WTC11 (cell line): ENCODE data around the gene CLN3. TPM values are rescaled to one million over a fixed set of nuclear protein-coding genes. Genes with fewer than 3 reads are reported as not detected.

Experiments
- ATAC-seq: fragments of 200-7000 bp; cut with Tn5 transposase; 2 replicates; pipeline ENCODE4 v1.10.0; 2021; ENCODE audit warnings: mild to moderate bottlenecking, moderate library complexity
- CTCF ChIA-PET: fragments of 300-600 bp; sonication (Branson Sonifier 250); formaldehyde crosslinking; loops from one replicate; lab custom pipeline; 2021; ENCODE audit warnings: antibody characterized with exemption; lab: Charles Lee
- POLR2A ChIA-PET: fragments of 350-600 bp; sonication (Branson Sonifier 250); formaldehyde crosslinking; loops from one replicate; lab custom pipeline; 2021; ENCODE audit warnings: antibody characterized with exemption; lab: Charles Lee
- DNase-seq: peaks from one replicate; pipeline ENCODE4 v3.0.0; 2021; ENCODE audit warnings: low spot score
- H3K27ac Mint-ChIP-seq: 2 replicates; pipeline ENCODE4 v1.8.0; 2021; ENCODE audit warnings: mixed read lengths
- H3K27me3 Mint-ChIP-seq: 2 replicates; pipeline ENCODE4 v1.8.0; 2021; ENCODE audit warnings: low read depth, mild to moderate bottlenecking, moderate library complexity, mixed read lengths
- H3K36me3 Mint-ChIP-seq: 2 replicates; pipeline ENCODE4 v1.8.0; 2021; ENCODE audit warnings: mixed read lengths
- H3K4me1 Mint-ChIP-seq: 2 replicates; pipeline ENCODE4 v1.8.0; 2022; ENCODE audit warnings: mixed read lengths
- H3K4me3 Mint-ChIP-seq: 2 replicates; pipeline ENCODE4 v1.8.0; 2021; ENCODE audit warnings: mild to moderate bottlenecking, moderate library complexity, mixed read lengths
- H3K9me3 Mint-ChIP-seq: 2 replicates; pipeline ENCODE4 v1.8.0; 2021; ENCODE audit warnings: mixed read lengths
- CREM ChIP-seq: sonication (generic); formaldehyde crosslinking; IDR thresholded peaks from 2 replicates; pipeline ENCODE4 v1.8.1; 2022; ENCODE audit warnings: mild to moderate bottlenecking, missing genetic modification reagents, moderate library complexity
- ETV6 ChIP-seq: sonication (generic); formaldehyde crosslinking; IDR thresholded peaks from 2 replicates; pipeline ENCODE4 v1.8.1; 2022; ENCODE audit warnings: mild to moderate bottlenecking, missing genetic modification reagents
- JAZF1 ChIP-seq: fragments of 250-450 bp; sonication (Bioruptor Pico); IDR thresholded peaks from 2 replicates; pipeline ENCODE4 v1.9.0; 2021; ENCODE audit warnings: moderate library complexity, mild to moderate bottlenecking, inconsistent platforms
- JUN ChIP-seq: sonication (generic); formaldehyde crosslinking; IDR thresholded peaks from 2 replicates; pipeline ENCODE4 v1.8.0; 2023; ENCODE audit warnings: mild to moderate bottlenecking, missing genetic modification reagents
- MYBL2 ChIP-seq: sonication (generic); formaldehyde crosslinking; IDR thresholded peaks from 2 replicates; pipeline ENCODE4 v1.8.1; 2023; ENCODE audit warnings: mild to moderate bottlenecking, moderate library complexity, missing genetic modification reagents
- PRDM15 ChIP-seq: sonication (generic); formaldehyde crosslinking; IDR thresholded peaks from 2 replicates; pipeline ENCODE4 v1.8.0; 2022; ENCODE audit warnings: missing genetic modification reagents
- RORB ChIP-seq: fragments of 250-450 bp; sonication (Bioruptor Pico); IDR thresholded peaks from 2 replicates; pipeline ENCODE4 v1.9.0; 2021; ENCODE audit warnings: mild to moderate bottlenecking
- TEAD4 ChIP-seq: sonication (generic); formaldehyde crosslinking; IDR thresholded peaks from 2 replicates; pipeline ENCODE4 v1.8.0; 2022; ENCODE audit warnings: mild to moderate bottlenecking, missing genetic modification reagents
- ZNF232 ChIP-seq: sonication (generic); formaldehyde crosslinking; IDR thresholded peaks from 2 replicates; pipeline ENCODE4 v1.8.0; 2022; ENCODE audit warnings: mild to moderate bottlenecking, missing genetic modification reagents
- ZNF317 ChIP-seq: sonication (generic); formaldehyde crosslinking; IDR thresholded peaks from 2 replicates; pipeline ENCODE4 v1.8.1; 2023; ENCODE audit warnings: low read depth, mild to moderate bottlenecking, moderate library complexity, missing genetic modification reagents, borderline replicate concordance
- ZNF423 ChIP-seq: fragments of 250-450 bp; sonication (Bioruptor Pico); IDR thresholded peaks from 2 replicates; pipeline ENCODE4 v2.1.2; 2022; ENCODE audit warnings: mild to moderate bottlenecking, moderate library complexity
- ZNF671 ChIP-seq: fragments of 250-450 bp; sonication (Bioruptor Pico); IDR thresholded peaks from 2 replicates; pipeline ENCODE4 v1.8.0; 2021; ENCODE audit warnings: mild to moderate bottlenecking
- ZSCAN18 ChIP-seq: fragments of 250-450 bp; sonication (Bioruptor Pico); IDR thresholded peaks from 2 replicates; pipeline ENCODE4 v2.1.2; 2022; ENCODE audit warnings: mild to moderate bottlenecking, moderate library complexity
- total RNA-seq: library from RNA; stranded (reverse); gene quantifications from 3 replicates; pipeline ENCODE4 v1.2.3, GENCODE V29; 2021
- TF ChIP-seq, protein P1 (sequence below): sonication (generic); formaldehyde crosslinking; IDR thresholded peaks from 2 replicates; pipeline ENCODE4 v1.8.1; 2023; ENCODE audit warnings: mild to moderate bottlenecking, moderate library complexity, missing genetic modification reagents
- TF ChIP-seq, protein P2 (sequence below): sonication (generic); formaldehyde crosslinking; IDR thresholded peaks from 2 replicates; pipeline ENCODE4 v1.8.1; 2023; ENCODE audit warnings: mild to moderate bottlenecking, missing genetic modification reagents, moderate library complexity
- TF ChIP-seq, protein P3 (sequence below): sonication (generic); formaldehyde crosslinking; IDR thresholded peaks from 2 replicates; pipeline ENCODE4 v1.8.0; 2023; ENCODE audit warnings: missing genetic modification reagents, mild to moderate bottlenecking, borderline replicate concordance

Gene CLN3
- total RNA-seq, 1 experiment from 2014 or later, result 23.9 TPM

- H3K4me3 Mint-ChIP-seq, result no peak overlapping the region
- H3K36me3 Mint-ChIP-seq, result no peaks in the 10 kb centered on the region
- TF ChIP-seq ZSCAN18 (CRISPR knock-in tag) (no peak), ZNF423 (CRISPR knock-in tag) (no peak), CREM (CRISPR knock-in tag) (no peak), ETV6 (CRISPR knock-in tag) (no peak), TEAD4 (CRISPR knock-in tag) (no peak), JUN (CRISPR knock-in tag) (no peak), MYBL2 (CRISPR knock-in tag) (no peak), PRDM15 (CRISPR knock-in tag) (no peak), RORB (CRISPR knock-in tag) (no peak), ZNF232 (CRISPR knock-in tag) (no peak), ZNF671 (CRISPR knock-in tag) (no peak), ZNF317 (CRISPR knock-in tag) (no peak), JAZF1 (CRISPR knock-in tag) (no peak)
- TF ChIP-seq, protein P1, sequence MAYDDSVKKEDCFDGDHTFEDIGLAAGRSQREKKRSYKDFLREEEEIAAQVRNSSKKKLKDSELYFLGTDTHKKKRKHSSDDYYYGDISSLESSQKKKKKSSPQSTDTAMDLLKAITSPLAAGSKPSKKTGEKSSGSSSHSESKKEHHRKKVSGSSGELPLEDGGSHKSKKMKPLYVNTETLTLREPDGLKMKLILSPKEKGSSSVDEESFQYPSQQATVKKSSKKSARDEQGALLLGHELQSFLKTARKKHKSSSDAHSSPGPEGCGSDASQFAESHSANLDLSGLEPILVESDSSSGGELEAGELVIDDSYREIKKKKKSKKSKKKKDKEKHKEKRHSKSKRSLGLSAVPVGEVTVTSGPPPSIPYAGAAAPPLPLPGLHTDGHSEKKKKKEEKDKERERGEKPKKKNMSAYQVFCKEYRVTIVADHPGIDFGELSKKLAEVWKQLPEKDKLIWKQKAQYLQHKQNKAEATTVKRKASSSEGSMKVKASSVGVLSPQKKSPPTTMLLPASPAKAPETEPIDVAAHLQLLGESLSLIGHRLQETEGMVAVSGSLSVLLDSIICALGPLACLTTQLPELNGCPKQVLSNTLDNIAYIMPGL, result no peak
- TF ChIP-seq, protein P2, sequence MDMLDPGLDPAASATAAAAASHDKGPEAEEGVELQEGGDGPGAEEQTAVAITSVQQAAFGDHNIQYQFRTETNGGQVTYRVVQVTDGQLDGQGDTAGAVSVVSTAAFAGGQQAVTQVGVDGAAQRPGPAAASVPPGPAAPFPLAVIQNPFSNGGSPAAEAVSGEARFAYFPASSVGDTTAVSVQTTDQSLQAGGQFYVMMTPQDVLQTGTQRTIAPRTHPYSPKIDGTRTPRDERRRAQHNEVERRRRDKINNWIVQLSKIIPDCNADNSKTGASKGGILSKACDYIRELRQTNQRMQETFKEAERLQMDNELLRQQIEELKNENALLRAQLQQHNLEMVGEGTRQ, result no peak
- TF ChIP-seq, protein P3, sequence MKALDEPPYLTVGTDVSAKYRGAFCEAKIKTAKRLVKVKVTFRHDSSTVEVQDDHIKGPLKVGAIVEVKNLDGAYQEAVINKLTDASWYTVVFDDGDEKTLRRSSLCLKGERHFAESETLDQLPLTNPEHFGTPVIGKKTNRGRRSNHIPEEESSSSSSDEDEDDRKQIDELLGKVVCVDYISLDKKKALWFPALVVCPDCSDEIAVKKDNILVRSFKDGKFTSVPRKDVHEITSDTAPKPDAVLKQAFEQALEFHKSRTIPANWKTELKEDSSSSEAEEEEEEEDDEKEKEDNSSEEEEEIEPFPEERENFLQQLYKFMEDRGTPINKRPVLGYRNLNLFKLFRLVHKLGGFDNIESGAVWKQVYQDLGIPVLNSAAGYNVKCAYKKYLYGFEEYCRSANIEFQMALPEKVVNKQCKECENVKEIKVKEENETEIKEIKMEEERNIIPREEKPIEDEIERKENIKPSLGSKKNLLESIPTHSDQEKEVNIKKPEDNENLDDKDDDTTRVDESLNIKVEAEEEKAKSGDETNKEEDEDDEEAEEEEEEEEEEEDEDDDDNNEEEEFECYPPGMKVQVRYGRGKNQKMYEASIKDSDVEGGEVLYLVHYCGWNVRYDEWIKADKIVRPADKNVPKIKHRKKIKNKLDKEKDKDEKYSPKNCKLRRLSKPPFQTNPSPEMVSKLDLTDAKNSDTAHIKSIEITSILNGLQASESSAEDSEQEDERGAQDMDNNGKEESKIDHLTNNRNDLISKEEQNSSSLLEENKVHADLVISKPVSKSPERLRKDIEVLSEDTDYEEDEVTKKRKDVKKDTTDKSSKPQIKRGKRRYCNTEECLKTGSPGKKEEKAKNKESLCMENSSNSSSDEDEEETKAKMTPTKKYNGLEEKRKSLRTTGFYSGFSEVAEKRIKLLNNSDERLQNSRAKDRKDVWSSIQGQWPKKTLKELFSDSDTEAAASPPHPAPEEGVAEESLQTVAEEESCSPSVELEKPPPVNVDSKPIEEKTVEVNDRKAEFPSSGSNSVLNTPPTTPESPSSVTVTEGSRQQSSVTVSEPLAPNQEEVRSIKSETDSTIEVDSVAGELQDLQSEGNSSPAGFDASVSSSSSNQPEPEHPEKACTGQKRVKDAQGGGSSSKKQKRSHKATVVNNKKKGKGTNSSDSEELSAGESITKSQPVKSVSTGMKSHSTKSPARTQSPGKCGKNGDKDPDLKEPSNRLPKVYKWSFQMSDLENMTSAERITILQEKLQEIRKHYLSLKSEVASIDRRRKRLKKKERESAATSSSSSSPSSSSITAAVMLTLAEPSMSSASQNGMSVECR, result no peak
- DNase-seq, result no peak
- 0 out of 2 replicates have a peak, but pooled peaks cover 3% of the 10 kb centered on the region for H3K4me1 Mint-ChIP-seq
- ATAC-seq, result no peak
- H3K27me3 Mint-ChIP-seq, result no peaks in the 10 kb centered on the region
- POLR2A ChIA-PET, result no interaction called here
- CTCF ChIA-PET, result interaction anchor here (0.6 to 1.1 kb wide), 3 partner anchors 9 to 255 kb away, joined by 3 to 4 read pairs (median 3); no protein-coding TSS in a partner anchor
- no peak overlapping the region; the same call in 1 of the 2 replicates for H3K27ac Mint-ChIP-seq
- H3K9me3 Mint-ChIP-seq, result no peaks in the 10 kb centered on the region
Observed at GRCh38 chr16:28513484-28514181, 21.8 kb upstream of the CLN3 start.
